ENCODE results near the gene ALK. TPM values are rescaled to one million over a fixed set of nuclear protein-coding genes. Genes with fewer than 3 reads are reported as not detected.

Gene ALK
- polyA plus RNA-seq, 1 of the 3 experiments (the other 2 are of a cell fraction), result 0.30 TPM

GRCh38 chr2:29206941-29207340 is 714.4 kb downstream of the ALK start:
- H3K9ac ChIP-seq, result no peak overlapping the region
- H3K9me3 ChIP-seq, result no peaks in the 10 kb centered on the region
- H3K4me1 ChIP-seq (ENCODE audit: control insufficient read depth in 1 of 2, insufficient read depth in 2 of 2, low read depth in 1 of 2, low read length in 1 of 2), result peaks cover 0 to 33% of the 10 kb centered on the region in 2 experiments; a peak in 2 of 4 replicates
- H3F3A ChIP-seq (replicated peaks; ENCODE audit: insufficient read depth), result no peaks in the 10 kb centered on the region
- peaks cover 0 to 12% of the 10 kb centered on the region in 2 experiments for H3K36me3 ChIP-seq (replicated peaks in 1 of 2; ENCODE audit: control insufficient read depth in 1 of 2, insufficient read depth in 2 of 2, low read length in 1 of 2)
- ChIA-PET CTCF (interaction anchor here (1.2 to 1.3 kb wide), 2 partner anchors 11 to 23 kb away, joined by 3 read pairs; no protein-coding TSS in a partner anchor), POLR2A (interaction anchor here (1.0 kb wide), 1 partner anchor 17 kb away, joined by 3 read pairs; no protein-coding TSS in a partner anchor)
- H3K4me3 ChIP-seq (ENCODE audit: low read depth in 2 of 2, low read length in 1 of 2), result no peak overlapping the region
- no peak overlapping the region for H2AFZ ChIP-seq (ENCODE audit: low read depth)
- DNase-seq, result no peak
- no peak overlapping the region for H3K27ac ChIP-seq (ENCODE audit: low read depth in 2 of 2, low read length in 1 of 2)
- no peak overlapping the region for H3K4me2 ChIP-seq
- no peak for TF ChIP-seq TCF12 (IDR thresholded peaks at IDR 0.05)
- TF ChIP-seq FOXM1 (IDR thresholded peaks at IDR 0.05; ENCODE audit: low read depth), result no peak
- no peak for TF ChIP-seq ZBTB33 (IDR thresholded peaks at IDR 0.05; ENCODE audit: borderline replicate concordance, low read depth)
- TF ChIP-seq RFX5 (IDR thresholded peaks at IDR 0.05; ENCODE audit: low read length), result no peak
- TF ChIP-seq JUND (IDR thresholded peaks at IDR 0.05), result no peak
- TF ChIP-seq SIN3A (IDR thresholded peaks at IDR 0.05; ENCODE audit: borderline replicate concordance, low read depth, low read length), result no peak
- no peak for TF ChIP-seq FOSL2 (IDR thresholded peaks at IDR 0.05; ENCODE audit: borderline replicate concordance, low read depth)
- TF ChIP-seq IRF3 (IDR thresholded peaks at IDR 0.05; ENCODE audit: low read depth, low read length), result no peak
- 85% methylated on average over 5 of the region's 5 CpGs for WGBS (ENCODE audit: low lambda C conversion rate)
- H3K79me2 ChIP-seq (ENCODE audit: insufficient read depth), result no peaks in the 10 kb centered on the region
- H3K27me3 ChIP-seq (ENCODE audit: insufficient read depth), result no peaks in the 10 kb centered on the region
- no peaks in the 10 kb centered on the region for H4K20me1 ChIP-seq (ENCODE audit: insufficient read depth)
- H3K9me2 ChIP-seq, result no peaks in the 10 kb centered on the region

- Histone ChIP-seq H3K4me1 (ENCODE audit: control insufficient read depth in 1 of 2, insufficient read depth in 2 of 2, low read depth in 1 of 2, low read length in 1 of 2) (peaks cover 0 to 25% of the 10 kb centered on the region in 2 experiments; a peak in 2 of 4 replicates), H3K9me2 (no peaks in the 10 kb centered on the region), H4K20me1 (ENCODE audit: insufficient read depth) (no peaks in the 10 kb centered on the region), H3K4me2 (no peak overlapping the region), H3K9ac (no peak overlapping the region), H3K9me3 (no peaks in the 10 kb centered on the region), H2AFZ (ENCODE audit: low read depth) (no peak overlapping the region), H3K79me2 (ENCODE audit: insufficient read depth) (no peaks in the 10 kb centered on the region), H3K36me3 (replicated peaks in 1 of 2; ENCODE audit: control insufficient read depth in 1 of 2, insufficient read depth in 2 of 2, low read length in 1 of 2) (peaks cover 0 to 7% of the 10 kb centered on the region in 2 experiments), H3K4me3 (ENCODE audit: low read depth in 2 of 2, low read length in 1 of 2) (no peak overlapping the region), H3K27me3 (ENCODE audit: insufficient read depth) (no peaks in the 10 kb centered on the region), H3F3A (replicated peaks; ENCODE audit: insufficient read depth) (no peaks in the 10 kb centered on the region), H3K27ac (ENCODE audit: low read depth in 2 of 2, low read length in 1 of 2) (peak overlapping the region in 1 of 2 experiments; percentile 73; a peak in 2 of 4 replicates)
- CTCF ChIA-PET, result no interaction called here
- no peak for TF ChIP-seq TCF12 (IDR thresholded peaks at IDR 0.05)
- peak; percentile 69 for TF ChIP-seq GATA2 (CRISPR knock-in tag; IDR thresholded peaks at IDR 0.05)
- TF ChIP-seq NFIC (IDR thresholded peaks at IDR 0.05; ENCODE audit: borderline replicate concordance), result no peak
- peak in 1 of 2 experiments; percentile 60; a peak in 2 of 4 replicates for TF ChIP-seq EP300 (IDR thresholded peaks at IDR 0.05; ENCODE audit: borderline replicate concordance in 1 of 2, low read depth in 1 of 2, low read length in 1 of 2)
- peak; percentile 31; the same call in 1 of the 2 replicates for TF ChIP-seq MXI1 (IDR thresholded peaks at IDR 0.05; ENCODE audit: low read depth, low read length)
- no peak for TF ChIP-seq CTCF (IDR thresholded peaks at IDR 0.05)
- 0 out of 2 replicates have a peak, but pooled peaks have one; percentile 2 for TF ChIP-seq RAD21 (IDR thresholded peaks at IDR 0.05; ENCODE audit: low read length)
- TF ChIP-seq CHD2 (IDR thresholded peaks at IDR 0.05; ENCODE audit: low read length, partially characterized antibody), result no peak
- TF ChIP-seq RCOR1 (IDR thresholded peaks at IDR 0.05; ENCODE audit: low read length), result peak; percentile 47; the same call in 1 of the 2 replicates
- 80% methylated on average over 5 of the region's 5 CpGs for WGBS (ENCODE audit: low lambda C conversion rate)
- peak; percentile 40 for DNase-seq
- POLR2A ChIA-PET, result no interaction called here
These were observed 718.4 kb downstream of the ALK start for GRCh38 chr2:29202819-29203495.
